HepG2 (cell line): ENCODE measurements around the gene UBAC2.

Source experiments
- CHD2 ChIP-seq: IDR thresholded peaks from 2 replicates; pipeline ENCODE4 v1.6.1; 2011; ENCODE audit warnings: low read depth, low read length, improper control_type of control experiment
- CTCF ChIP-seq: sonication (generic); formaldehyde crosslinking; IDR thresholded peaks from 2 replicates; pipeline ENCODE4 v1.5.0; 2020; ENCODE audit warnings: mild to moderate bottlenecking, missing genetic modification reagents, moderate library complexity
- PAXIP1 ChIP-seq: sonication (generic); formaldehyde crosslinking; conservative IDR thresholded peaks from 2 replicates; pipeline ENCODE4 v1.4.0; 2020; ENCODE audit warnings: mild to moderate bottlenecking, missing genetic modification reagents, moderate library complexity
- POLR2A ChIP-seq, 2 experiments: IDR thresholded peaks; 2 replicates each; pipeline ENCODE4 v1.6.1; 2011; ENCODE audit warnings: low read depth in 2 of 2, low read length in 2 of 2, mild to moderate bottlenecking in 1 of 2, moderate library complexity in 1 of 2; ENCODE audit not compliant: insufficient read depth in 1 of 2
- POLR2AphosphoS5 ChIP-seq: IDR thresholded peaks from 2 replicates; pipeline ENCODE4 v1.6.1; 2012; ENCODE audit warnings: low read depth, low read length
- RERE ChIP-seq: IDR thresholded peaks from 2 replicates; pipeline ENCODE4 v1.6.1; 2016; ENCODE audit warnings: low read depth, missing genetic modification reagents, missing compliant biosample characterization
- YY1 ChIP-seq: IDR thresholded peaks from 2 replicates; pipeline ENCODE4 v1.6.1; 2011; ENCODE audit warnings: low read length, low read depth, moderate library complexity, mild to moderate bottlenecking; ENCODE audit not compliant: insufficient read depth, insufficient replicate concordance
- ZNF383 ChIP-seq: sonication (generic); formaldehyde crosslinking; IDR thresholded peaks from 2 replicates; pipeline ENCODE4 v1.4.0; 2020; ENCODE audit warnings: missing genetic modification reagents, mild to moderate bottlenecking, borderline replicate concordance
- TF ChIP-seq, protein P1 (sequence below): IDR thresholded peaks from 2 replicates; pipeline ENCODE4 v1.6.1; 2012; ENCODE audit warnings: inconsistent platforms

DNA sequence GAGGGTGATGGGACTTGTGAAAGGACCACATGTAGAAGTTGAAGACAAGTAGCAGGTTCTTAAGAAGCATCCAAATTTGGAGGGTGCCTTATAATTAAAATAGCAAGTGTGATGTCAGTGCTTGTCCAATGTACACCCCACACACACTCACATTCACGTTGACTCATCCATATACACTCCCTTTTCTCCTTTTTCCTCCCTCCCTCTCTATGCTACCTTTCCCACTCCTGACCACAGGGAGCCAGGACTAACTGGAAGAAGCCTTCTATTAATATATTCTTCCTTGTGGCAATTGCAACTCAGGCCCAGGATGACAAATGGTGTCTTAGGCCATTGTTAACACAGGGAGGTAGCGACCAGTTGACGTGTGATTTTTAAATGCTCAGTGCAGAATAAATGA, 122.8 kb downstream of the UBAC2 start:
- no peak for TF ChIP-seq POLR2AphosphoS5
- no peak for TF ChIP-seq CHD2
- TF ChIP-seq, protein P1, sequence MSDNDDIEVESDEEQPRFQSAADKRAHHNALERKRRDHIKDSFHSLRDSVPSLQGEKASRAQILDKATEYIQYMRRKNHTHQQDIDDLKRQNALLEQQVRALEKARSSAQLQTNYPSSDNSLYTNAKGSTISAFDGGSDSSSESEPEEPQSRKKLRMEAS = no peak
- no peak for TF ChIP-seq PAXIP1 (CRISPR knock-in tag)
- no peak for TF ChIP-seq RERE (CRISPR knock-in tag)
- TF ChIP-seq POLR2A (IDR thresholded peaks at IDR 0.05; ENCODE audit: insufficient read depth in 1 of 2, low read depth in 2 of 2, low read length in 2 of 2) = no peak
- no peak for TF ChIP-seq ZNF383 (CRISPR knock-in tag)
- no peak for TF ChIP-seq CTCF (CRISPR knock-in tag)
- TF ChIP-seq YY1 = no peak
